ENCODE data around the gene PFDN2.
"Not testable (repeated sequence)": the region's sequence is repeated elsewhere in the genome, so short reads cannot be mapped to it uniquely, and the experiment has no call there.

Gene PFDN2

GRCh38 chr1:161080441-161081405 lies 37.1 kb downstream of the PFDN2 start:
- DNase-seq: no peak

GRCh38 chr1:161079436-161080110 lies 38.3 kb downstream of the PFDN2 start:
- no peak for DNase-seq

GRCh38 chr1:161077426-161077825 lies 40.4 kb downstream of the PFDN2 start:
- no peak for DNase-seq

- no peak for DNase-seq
Observed at GRCh38 chr1:161076410-161076809, 41.4 kb downstream of the PFDN2 start.

GRCh38 chr1:161074676-161075368 lies 43.0 kb downstream of the PFDN2 start:
- no peak for DNase-seq

- DNase-seq: no peak
Observed at GRCh38 chr1:161073474-161074121, 44.2 kb downstream of the PFDN2 start.

- DNase-seq: no peak
Observed at GRCh38 chr1:161072751-161073449, 44.9 kb downstream of the PFDN2 start.

- DNase-seq: peak; percentile 28
Observed at GRCh38 chr1:161071886-161072371, 45.9 kb downstream of the PFDN2 start.

- DNase-seq: no peak
Observed at GRCh38 chr1:161070761-161071160, 47.1 kb downstream of the PFDN2 start.

GRCh38 chr1:161069731-161070270 lies 48.0 kb downstream of the PFDN2 start, which contains the start of gene ARHGAP30:
TSS of gene ARHGAP30 (minus strand) at chr1:161069891. CDS start at chr1:161069624, 267 bp downstream.
- peak; percentile 82 for DNase-seq

- peak; percentile 5 for DNase-seq
Observed at GRCh38 chr1:161069241-161069640, 48.6 kb downstream of the PFDN2 start.

GRCh38 chr1:161068306-161069234 lies 49.3 kb downstream of the PFDN2 start:
- peak; percentile 76 for DNase-seq

GRCh38 chr1:161066694-161067093 lies 51.1 kb downstream of the PFDN2 start:
- DNase-seq: no peak

- not testable (repeated sequence) for DNase-seq
Observed at GRCh38 chr1:161065681-161066080, 52.2 kb downstream of the PFDN2 start.

GRCh38 chr1:161063936-161064335 lies 53.9 kb downstream of the PFDN2 start:
- DNase-seq: not testable (repeated sequence)

- no peak for DNase-seq
Observed at GRCh38 chr1:161061419-161061818, 56.4 kb downstream of the PFDN2 start.

- no peak for DNase-seq
Observed at GRCh38 chr1:161059293-161059692, 58.5 kb downstream of the PFDN2 start.

GRCh38 chr1:161054805-161055204 lies 63.0 kb downstream of the PFDN2 start:
- DNase-seq: no peak

GRCh38 chr1:161054232-161054631 lies 63.6 kb downstream of the PFDN2 start:
- no peak for DNase-seq

- DNase-seq: no peak
Observed at GRCh38 chr1:161052899-161053298, 64.9 kb downstream of the PFDN2 start.
